Activated CD4-positive, alpha-beta T cell treated with anti-CD3 and anti-CD28 coated beads for 36 hours (primary cell): ENCODE results near the gene CTXN2. TPM values are rescaled to one million over a fixed set of nuclear protein-coding genes. Genes with fewer than 3 reads are reported as not detected.

Experiments used
- ATAC-seq: fragments of 200-7000 bp; cut with Tn5 transposase; one replicate; pipeline ENCODE4 v1.10.0; 2021; ENCODE audit warnings: mild to moderate bottlenecking, moderate library complexity
- CTCF ChIA-PET: fragments of 350-600 bp; sonication (Branson Sonifier 250); formaldehyde crosslinking; loops from one replicate; lab custom pipeline; 2021; ENCODE audit warnings: antibody characterized with exemption; lab: Charles Lee
- POLR2A ChIA-PET: fragments of 350-600 bp; sonication (Branson Sonifier 250); formaldehyde crosslinking; loops from one replicate; lab custom pipeline; 2021; ENCODE audit warnings: antibody characterized with exemption, inconsistent platforms; lab: Charles Lee
- DNase-seq: peaks from one replicate; pipeline ENCODE4 v3.0.0-alpha.2; 2020
- H3K27ac Mint-ChIP-seq: one replicate; pipeline ENCODE4 v1.8.0; 2021; ENCODE audit warnings: mixed read lengths
- H3K27me3 Mint-ChIP-seq: one replicate; pipeline ENCODE4 v1.8.0; 2021; ENCODE audit warnings: mixed read lengths
- H3K36me3 Mint-ChIP-seq: one replicate; pipeline ENCODE4 v1.8.0; 2021; ENCODE audit warnings: low read depth, mixed read lengths
- H3K4me1 Mint-ChIP-seq: one replicate; pipeline ENCODE4 v1.8.0; 2021; ENCODE audit warnings: mixed read lengths
- H3K4me3 Mint-ChIP-seq: one replicate; pipeline ENCODE4 v1.8.0; 2021; ENCODE audit warnings: mild to moderate bottlenecking, moderate library complexity, mixed read lengths
- H3K9me3 Mint-ChIP-seq: one replicate; pipeline ENCODE4 v1.8.0; 2021; ENCODE audit warnings: low read depth, mixed read lengths
- intact Hi-C, 2 experiments: fragments of 100-400 bp; cut with DNase I in 1 of 2; cut with micrococcal nuclease in 1 of 2; formaldehyde crosslinking; loops; one replicate each; pipeline versions ENCODE4 v1.14.2 to v1.15.1; 2022 to 2024; cut with DNase I, micrococcal nuclease
- total RNA-seq, 2 experiments: library from RNA; stranded (reverse); gene quantifications; one replicate each; pipeline ENCODE4 v1.2.3, GENCODE V29; 2021

Gene CTXN2
- total RNA-seq, 2 experiments from 2014 or later, result 0.05 TPM; not detected in 1

DNA sequence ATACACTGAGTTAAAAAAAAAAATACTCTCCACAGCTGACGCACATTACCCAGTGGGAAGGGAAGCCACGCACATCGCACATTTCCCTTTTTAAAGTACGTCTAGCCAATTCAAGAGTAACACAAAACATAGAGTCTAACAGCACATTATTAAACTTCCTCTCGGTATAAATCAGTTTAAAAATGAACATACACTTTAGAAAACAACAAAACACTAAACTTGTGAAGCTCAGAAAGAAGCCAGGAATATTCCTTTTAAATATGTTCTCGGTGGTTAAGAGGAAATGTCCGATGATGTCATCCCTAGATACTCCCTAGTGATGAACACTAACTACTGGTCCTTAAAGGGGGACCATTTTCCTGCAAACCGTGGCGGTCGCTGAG is 14.1 kb upstream of the CTXN2 start:
- DNase-seq (peak; percentile 10), ATAC-seq (peak; percentile 70)
- H3K36me3 Mint-ChIP-seq, result peaks cover 8% of the 10 kb centered on the region
- H3K27ac Mint-ChIP-seq, result peak overlapping the region; percentile 86
- H3K4me1 Mint-ChIP-seq, result peaks cover 21% of the 10 kb centered on the region
- H3K4me3 Mint-ChIP-seq, result peak overlapping the region; percentile 70
- intact Hi-C loops, result no loop called here
- ChIA-PET CTCF (interaction anchor here (0.5 to 1.0 kb wide), 3 partner anchors 11 to 593 kb away, joined by 3 to 4 read pairs (median 3); no protein-coding TSS in a partner anchor), POLR2A (no interaction called here)
- peaks cover 7% of the 10 kb centered on the region for H3K9me3 Mint-ChIP-seq
- H3K27me3 Mint-ChIP-seq, result peaks cover 6% of the 10 kb centered on the region

DNA sequence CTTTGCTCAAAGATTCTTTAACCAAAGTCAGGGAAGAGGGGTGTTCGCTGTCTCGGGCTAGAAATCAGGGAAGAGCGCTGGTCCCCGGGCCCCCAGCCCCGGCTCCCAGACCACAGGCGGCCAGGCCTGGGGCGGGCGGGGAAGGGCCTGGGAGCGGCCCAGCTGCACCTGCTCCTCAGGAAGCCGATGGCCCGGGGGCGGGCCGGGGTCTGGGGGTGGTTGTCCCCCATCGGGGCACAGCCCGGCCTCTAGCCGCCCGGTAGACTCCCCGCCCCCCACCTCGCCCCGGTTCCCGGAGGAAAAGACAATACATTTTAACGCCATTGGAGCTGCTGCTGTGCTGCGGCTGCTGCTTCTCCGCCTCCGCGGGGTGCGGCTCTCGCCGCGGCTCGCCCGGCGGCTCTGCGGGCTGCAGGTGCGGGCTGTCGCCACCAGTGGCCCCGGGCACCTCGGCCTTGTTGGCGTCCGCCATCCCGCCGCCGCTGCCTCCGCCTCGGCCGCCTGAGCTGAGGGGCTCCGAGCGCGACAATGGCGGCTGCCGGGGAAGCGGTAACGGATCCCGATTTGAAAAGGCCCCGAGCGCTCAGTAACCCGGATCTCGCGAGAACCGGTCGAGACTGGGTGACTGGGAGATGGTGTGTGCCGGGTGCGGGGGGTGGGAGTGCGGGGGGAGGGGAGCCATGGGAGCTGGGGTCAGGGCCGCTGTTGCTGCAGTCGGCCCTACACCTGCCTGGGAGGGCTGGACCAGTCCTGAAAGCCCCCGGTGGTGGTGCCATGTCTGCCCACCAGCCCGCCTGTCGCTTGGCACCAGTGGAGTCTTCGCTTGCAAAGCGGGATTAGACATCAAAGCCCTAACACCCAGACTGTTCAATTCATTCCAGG is 13.5 kb upstream of the CTXN2 start, which contains the start of gene MYEF2:
TSS of gene MYEF2 (minus strand) at position 530 of the 882 bp plus-strand sequence. CDS start at position 472, 58 bp downstream.
- intact Hi-C loops, result loop anchor here in 1 of 2 experiments (1.0 to 2.0 kb wide), 2 partner anchors 153 to 633 kb away; partner anchors contain the start of genes CEP152 and DUT
- peak within 1 kb of the TSS; percentile 86 for H3K27ac Mint-ChIP-seq
- peak; percentile 89 for DNase-seq
- H3K27me3 Mint-ChIP-seq, result peaks cover 8% of the 10 kb centered on the region
- H3K4me1 Mint-ChIP-seq, result peaks cover 21% of the 10 kb centered on the region
- peak within 1 kb of the TSS; percentile 70 for H3K4me3 Mint-ChIP-seq
- ChIA-PET POLR2A (interaction anchor here (0.6 kb wide), 1 partner anchor 164 kb away, joined by 4 read pairs; no protein-coding TSS in a partner anchor), CTCF (interaction anchor here (0.5 to 1.2 kb wide), 4 partner anchors 11 to 592 kb away, joined by 3 to 4 read pairs (median 3); no protein-coding TSS in a partner anchor)
- H3K9me3 Mint-ChIP-seq, result peaks cover 3% of the 10 kb centered on the region
- ATAC-seq, result peak; percentile 91
- peaks cover 8% of the 10 kb centered on the region for H3K36me3 Mint-ChIP-seq

- intact Hi-C loops, result loop anchor here in 1 of 2 experiments (1.0 to 2.0 kb wide), 2 partner anchors 153 to 632 kb away; partner anchors contain the start of genes CEP152 and DUT
- CTCF ChIA-PET, result interaction anchor here (1.2 kb wide), 1 partner anchor 106 kb away, joined by 3 read pairs; no protein-coding TSS in a partner anchor
Observed at GRCh38 chr15:48178648-48178931, 12.9 kb upstream of the CTXN2 start.

DNA sequence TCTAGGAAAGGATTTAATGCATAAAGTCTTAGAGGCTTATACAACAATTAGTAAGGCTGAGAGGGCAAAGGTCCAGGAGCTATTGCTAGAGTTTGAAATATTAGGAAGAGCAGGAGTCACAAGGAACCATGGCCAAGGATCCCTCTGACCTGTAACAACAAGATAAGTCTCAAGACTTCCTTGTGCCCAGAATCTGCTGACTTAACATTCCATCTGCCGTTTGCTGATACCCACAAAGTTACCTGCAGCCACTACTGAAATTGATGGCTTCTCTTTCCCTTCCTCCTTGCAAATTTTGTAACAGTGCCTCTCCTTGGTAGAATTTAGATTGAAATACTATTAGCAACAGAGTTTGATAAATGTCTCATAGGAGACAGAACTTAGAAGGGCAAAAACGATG is 8.7 kb upstream of the CTXN2 start:
- Mint-ChIP-seq H3K9me3 (no peaks in the 10 kb centered on the region), H3K36me3 (no peaks in the 10 kb centered on the region), H3K4me3 (no peak overlapping the region), H3K27ac (no peak overlapping the region), H3K27me3 (peaks cover 17% of the 10 kb centered on the region), H3K4me1 (no peaks in the 10 kb centered on the region)
- ChIA-PET CTCF (no interaction called here), POLR2A (no interaction called here)
- no peak for DNase-seq
- no peak for ATAC-seq
- intact Hi-C loops, result no loop called here

More at GRCh38 chr15:48178648-48178931, 12.9 kb upstream of the CTXN2 start:
- H3K27me3 Mint-ChIP-seq, result peaks cover 8% of the 10 kb centered on the region
- peaks cover 21% of the 10 kb centered on the region for H3K4me1 Mint-ChIP-seq
- peaks cover 5% of the 10 kb centered on the region for H3K36me3 Mint-ChIP-seq
- no peak overlapping the region for H3K27ac Mint-ChIP-seq
- peak overlapping the region; percentile 70 for H3K4me3 Mint-ChIP-seq
- no peak for ATAC-seq
- no peak for DNase-seq
- H3K9me3 Mint-ChIP-seq, result no peaks in the 10 kb centered on the region
- POLR2A ChIA-PET, result no interaction called here

GRCh38 chr15:48185529-48185928 is 5.9 kb upstream of the CTXN2 start:
- CTCF ChIA-PET, result no interaction called here
- no peak overlapping the region for H3K27ac Mint-ChIP-seq
- POLR2A ChIA-PET, result no interaction called here
- no peaks in the 10 kb centered on the region for H3K36me3 Mint-ChIP-seq
- peaks cover 20% of the 10 kb centered on the region for H3K27me3 Mint-ChIP-seq
- H3K9me3 Mint-ChIP-seq, result no peaks in the 10 kb centered on the region
- no peak for ATAC-seq
- no peak for DNase-seq
- no peak overlapping the region for H3K4me3 Mint-ChIP-seq
- intact Hi-C loops, result no loop called here
- no peaks in the 10 kb centered on the region for H3K4me1 Mint-ChIP-seq

DNA sequence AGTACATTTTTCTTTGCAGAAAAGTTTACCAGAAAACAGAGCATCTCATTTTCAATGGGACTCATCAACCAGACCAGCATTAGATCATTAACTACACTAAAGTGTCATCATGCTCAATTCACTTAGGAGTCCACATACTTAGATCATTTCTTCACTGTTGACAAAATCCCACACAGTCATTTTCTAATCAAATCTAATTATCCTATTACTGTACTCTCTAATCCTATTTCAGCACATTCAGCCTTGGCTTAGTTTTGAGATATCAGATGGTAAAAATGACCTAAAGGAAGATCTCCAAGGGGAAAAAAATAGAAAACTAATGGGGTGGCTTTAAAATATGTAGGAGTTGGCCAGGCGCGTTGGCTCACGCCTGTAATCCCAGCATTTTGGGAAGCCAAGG is 5.2 kb upstream of the CTXN2 start:
- Mint-ChIP-seq H3K27me3 (peaks cover 25% of the 10 kb centered on the region), H3K27ac (no peak overlapping the region), H3K9me3 (no peaks in the 10 kb centered on the region), H3K36me3 (no peaks in the 10 kb centered on the region), H3K4me1 (peaks cover under 1% of the 10 kb centered on the region), H3K4me3 (no peak overlapping the region)
- CTCF ChIA-PET, result no interaction called here
- ATAC-seq (no peak), DNase-seq (no peak)
- POLR2A ChIA-PET, result no interaction called here
- intact Hi-C loops, result no loop called here

DNA sequence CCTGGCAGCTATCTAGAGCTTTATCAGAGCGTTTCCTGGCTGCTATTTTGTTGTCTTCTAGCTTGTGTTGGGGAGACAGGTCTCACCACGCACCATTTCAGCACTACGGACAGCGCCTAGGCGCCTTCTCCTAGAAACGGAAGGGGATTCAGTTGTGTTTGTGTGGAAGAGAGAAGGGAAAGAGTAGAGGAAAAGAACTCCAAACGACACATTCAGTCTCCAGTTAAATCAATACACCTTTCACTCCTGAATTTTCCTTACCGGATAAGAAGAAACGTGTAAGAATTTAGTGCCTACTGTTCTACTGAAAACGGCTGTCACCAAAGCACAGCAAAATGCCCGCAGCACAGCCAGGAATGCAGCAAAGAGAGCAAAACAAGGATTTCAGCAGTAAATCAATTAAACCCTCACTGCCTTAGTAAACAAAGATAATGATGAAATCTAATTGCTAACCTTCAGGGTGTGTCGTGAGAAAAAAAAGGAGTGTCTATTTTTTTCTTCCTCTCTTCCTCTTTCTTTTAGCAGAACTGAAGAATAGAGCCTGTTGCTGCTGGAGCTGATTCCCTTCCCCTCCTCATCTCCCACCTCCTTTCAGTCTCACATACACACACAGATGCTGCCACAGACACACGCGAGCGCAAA is 412 bp upstream of the CTXN2 start:
- intact Hi-C loops, result no loop called here
- Mint-ChIP-seq H3K27ac (no peak overlapping the region), H3K4me1 (peaks cover 6% of the 10 kb centered on the region), H3K9me3 (no peaks in the 10 kb centered on the region), H3K27me3 (peaks cover 40% of the 10 kb centered on the region), H3K36me3 (no peaks in the 10 kb centered on the region), H3K4me3 (peak overlapping the region; percentile 4)
- CTCF ChIA-PET, result no interaction called here
- ATAC-seq, result no peak
- DNase-seq, result peak; percentile 71
- POLR2A ChIA-PET, result no interaction called here

DNA sequence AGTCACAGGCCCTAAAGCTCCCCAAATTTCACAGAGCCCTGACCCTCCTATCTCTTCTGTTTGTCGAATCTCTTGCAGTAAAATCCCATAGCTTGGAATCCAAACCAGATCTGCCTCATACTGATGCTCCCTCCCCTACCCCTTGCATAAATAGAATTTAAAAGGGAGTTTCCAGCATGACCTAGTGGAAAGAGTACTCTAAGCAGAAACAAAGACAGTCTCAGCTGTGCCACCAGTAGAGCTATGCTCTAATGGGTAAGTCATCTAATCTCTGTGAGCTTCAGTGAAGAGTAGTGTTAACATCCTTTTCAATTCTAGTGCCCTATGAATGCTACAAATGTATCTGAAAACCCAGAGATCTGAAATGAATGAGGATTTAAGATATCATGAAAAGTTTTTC is 10.6 kb downstream of the CTXN2 start:
- no peaks in the 10 kb centered on the region for H3K4me1 Mint-ChIP-seq
- intact Hi-C loops, result no loop called here
- POLR2A ChIA-PET, result no interaction called here
- no peak overlapping the region for H3K4me3 Mint-ChIP-seq
- no peak overlapping the region for H3K27ac Mint-ChIP-seq
- H3K36me3 Mint-ChIP-seq, result no peaks in the 10 kb centered on the region
- no peak for ATAC-seq
- CTCF ChIA-PET, result interaction anchor here (2.3 kb wide), 1 partner anchor 10 kb away, joined by 6 read pairs; no protein-coding TSS in a partner anchor
- DNase-seq, result no peak
- no peaks in the 10 kb centered on the region for H3K9me3 Mint-ChIP-seq
- peaks cover 19% of the 10 kb centered on the region for H3K27me3 Mint-ChIP-seq

DNA sequence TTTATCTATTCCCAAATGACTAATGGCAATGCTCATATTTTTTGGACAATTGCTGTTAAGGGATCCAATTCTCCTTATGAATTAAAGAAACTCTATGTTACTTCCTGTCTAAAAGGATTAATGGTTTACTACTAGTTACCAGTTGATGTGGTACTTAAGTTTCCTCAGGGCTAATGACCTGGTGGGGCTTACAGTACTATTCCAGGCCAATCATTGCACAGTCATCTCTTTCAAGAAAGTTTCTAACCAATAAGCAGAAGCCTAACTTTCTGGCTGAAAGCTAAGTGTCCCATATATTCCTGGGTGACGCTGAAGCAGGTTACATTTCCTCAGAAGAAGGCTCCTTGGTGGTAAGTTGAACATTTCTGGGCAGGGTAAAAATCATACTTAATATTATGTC is 14.5 kb downstream of the CTXN2 start, which contains the start of gene SLC12A1:
TSS of gene SLC12A1 (plus strand) at position 322 of the 400 bp plus-strand sequence. CDS start 1,418 bp downstream, outside the sequence.
- ATAC-seq (no peak), DNase-seq (no peak)
- ChIA-PET POLR2A (no interaction called here), CTCF (no interaction called here)
- H3K4me1 Mint-ChIP-seq, result no peaks in the 10 kb centered on the region
- H3K9me3 Mint-ChIP-seq, result no peaks in the 10 kb centered on the region
- intact Hi-C loops, result no loop called here
- H3K27ac Mint-ChIP-seq, result no peak within 1 kb of the TSS
- H3K27me3 Mint-ChIP-seq, result peaks cover 12% of the 10 kb centered on the region
- no peaks in the 10 kb centered on the region for H3K36me3 Mint-ChIP-seq
- H3K4me3 Mint-ChIP-seq, result no peak within 1 kb of the TSS

- ChIA-PET CTCF (no interaction called here), POLR2A (no interaction called here)
- DNase-seq (no peak), ATAC-seq (no peak)
- Mint-ChIP-seq H3K27ac (no peak overlapping the region), H3K4me1 (no peaks in the 10 kb centered on the region), H3K36me3 (no peaks in the 10 kb centered on the region), H3K4me3 (no peak overlapping the region), H3K27me3 (no peaks in the 10 kb centered on the region), H3K9me3 (no peaks in the 10 kb centered on the region)
- intact Hi-C loops, result no loop called here
Observed at GRCh38 chr15:48221261-48221660, 29.8 kb downstream of the CTXN2 start.

DNA sequence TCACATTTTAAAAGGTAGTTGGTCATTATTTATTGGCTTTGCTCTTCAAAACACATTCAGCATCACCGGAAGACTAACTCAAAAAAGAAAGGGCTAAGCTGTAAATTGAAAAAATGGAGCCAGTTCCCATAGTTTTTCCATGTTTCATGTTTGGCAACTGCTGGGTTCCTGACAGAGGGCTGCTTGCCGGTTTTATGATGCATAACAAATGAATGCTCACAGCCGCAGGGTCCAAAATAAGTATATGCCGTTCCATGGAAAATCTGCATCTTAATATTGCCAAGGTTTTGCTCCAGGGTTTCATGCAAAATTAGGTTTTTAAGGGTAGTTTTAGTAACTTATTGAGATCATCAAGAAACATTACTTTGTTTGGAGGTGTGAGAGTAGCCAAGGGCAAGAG is 30.4 kb downstream of the CTXN2 start:
- H3K27ac Mint-ChIP-seq, result no peak overlapping the region
- intact Hi-C loops, result no loop called here
- H3K27me3 Mint-ChIP-seq, result peaks cover under 1% of the 10 kb centered on the region
- no peaks in the 10 kb centered on the region for H3K4me1 Mint-ChIP-seq
- H3K4me3 Mint-ChIP-seq, result no peak overlapping the region
- DNase-seq (no peak), ATAC-seq (no peak)
- H3K9me3 Mint-ChIP-seq, result no peaks in the 10 kb centered on the region
- no peaks in the 10 kb centered on the region for H3K36me3 Mint-ChIP-seq
- ChIA-PET CTCF (no interaction called here), POLR2A (no interaction called here)
